ENCODE data around the gene HTR1E.

DNA sequence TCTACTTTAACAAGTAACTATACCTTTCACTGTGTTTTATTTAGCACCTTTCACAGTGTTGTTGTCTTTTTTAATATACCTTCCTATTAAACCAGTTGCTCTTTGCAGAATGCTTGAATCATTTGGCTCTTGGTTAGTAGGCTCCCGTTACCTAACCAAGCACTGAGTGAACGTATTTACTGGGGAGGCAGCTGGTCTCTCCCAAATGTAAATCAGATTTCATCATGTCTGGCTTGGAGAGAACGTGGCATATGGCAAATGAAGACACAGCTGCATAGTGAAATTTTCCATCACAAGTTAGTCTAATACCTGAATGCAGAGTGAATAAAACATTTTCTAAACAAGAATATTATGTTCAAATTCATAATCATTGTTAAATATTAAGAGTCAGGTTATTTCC, 12.4 kb downstream of the HTR1E start:
- TF ChIP-seq, protein P1, sequence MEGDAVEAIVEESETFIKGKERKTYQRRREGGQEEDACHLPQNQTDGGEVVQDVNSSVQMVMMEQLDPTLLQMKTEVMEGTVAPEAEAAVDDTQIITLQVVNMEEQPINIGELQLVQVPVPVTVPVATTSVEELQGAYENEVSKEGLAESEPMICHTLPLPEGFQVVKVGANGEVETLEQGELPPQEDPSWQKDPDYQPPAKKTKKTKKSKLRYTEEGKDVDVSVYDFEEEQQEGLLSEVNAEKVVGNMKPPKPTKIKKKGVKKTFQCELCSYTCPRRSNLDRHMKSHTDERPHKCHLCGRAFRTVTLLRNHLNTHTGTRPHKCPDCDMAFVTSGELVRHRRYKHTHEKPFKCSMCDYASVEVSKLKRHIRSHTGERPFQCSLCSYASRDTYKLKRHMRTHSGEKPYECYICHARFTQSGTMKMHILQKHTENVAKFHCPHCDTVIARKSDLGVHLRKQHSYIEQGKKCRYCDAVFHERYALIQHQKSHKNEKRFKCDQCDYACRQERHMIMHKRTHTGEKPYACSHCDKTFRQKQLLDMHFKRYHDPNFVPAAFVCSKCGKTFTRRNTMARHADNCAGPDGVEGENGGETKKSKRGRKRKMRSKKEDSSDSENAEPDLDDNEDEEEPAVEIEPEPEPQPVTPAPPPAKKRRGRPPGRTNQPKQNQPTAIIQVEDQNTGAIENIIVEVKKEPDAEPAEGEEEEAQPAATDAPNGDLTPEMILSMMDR (IDR thresholded peaks at IDR 0.05; ENCODE audit: insufficient read depth, low read depth, low read length) = no peak
- TF ChIP-seq EZH2 (IDR thresholded peaks at IDR 0.05; ENCODE audit: insufficient read depth, low read length) = no peak

All from astrocyte (in vitro differentiated cells and primary cell).